ENCODE results near the gene KIF22.
"Not testable (repeated sequence)": the region's sequence is repeated elsewhere in the genome, so short reads cannot be mapped to it uniquely, and the experiment has no call there.

KIF22 gene
- 77.1 to 139 (median 80.7) reads per million in 3 experiments for total RNA-seq

- peak; percentile 100 for DNase-seq
Observed at GRCh38 chr16:29790183-29790948, at the start of gene KIF22. KIF22 (plus strand) TSS chr16:29790751; CDS start chr16:29790760, 9 bp downstream.

GRCh38 chr16:29742683-29743275 lies 47.8 kb upstream of the KIF22 start:
- no peak for DNase-seq

- no peak for DNase-seq
Observed at GRCh38 chr16:29743475-29743826, 47.1 kb upstream of the KIF22 start.

GRCh38 chr16:29743827-29744531 lies 46.6 kb upstream of the KIF22 start:
- DNase-seq: peak; percentile 55

- DNase-seq: no peak
Observed at GRCh38 chr16:29744541-29745101, 45.9 kb upstream of the KIF22 start.

- DNase-seq: peak; percentile 62
Observed at GRCh38 chr16:29745121-29745852, 45.3 kb upstream of the KIF22 start.

GRCh38 chr16:29745853-29746345 lies 44.7 kb upstream of the KIF22 start, which contains the start of gene C16orf54:
C16orf54 (minus strand) TSS chr16:29745990; CDS start chr16:29744951, 1,039 bp downstream.
- peak; percentile 99 for DNase-seq

GRCh38 chr16:29746518-29746917 lies 44.0 kb upstream of the KIF22 start:
- DNase-seq: not testable (repeated sequence)

- no peak for DNase-seq
Observed at GRCh38 chr16:29747947-29748759, 42.4 kb upstream of the KIF22 start.

GRCh38 chr16:29748760-29749149 lies 41.8 kb upstream of the KIF22 start:
- not testable (repeated sequence) for DNase-seq

- DNase-seq: no peak
Observed at GRCh38 chr16:29753516-29753915, 37.0 kb upstream of the KIF22 start.

GRCh38 chr16:29756654-29757053 lies 33.9 kb upstream of the KIF22 start:
- no peak for DNase-seq

- not testable (repeated sequence) for DNase-seq
Observed at GRCh38 chr16:29757086-29757485, 33.5 kb upstream of the KIF22 start.

GRCh38 chr16:29757950-29758466 lies 32.5 kb upstream of the KIF22 start:
- DNase-seq: no peak

GRCh38 chr16:29760567-29761279 lies 29.8 kb upstream of the KIF22 start:
- DNase-seq: no peak

- DNase-seq: not testable (repeated sequence)
Observed at GRCh38 chr16:29761280-29761651, 29.3 kb upstream of the KIF22 start.

GRCh38 chr16:29761882-29762281 lies 28.7 kb upstream of the KIF22 start:
- no peak for DNase-seq

- DNase-seq: no peak
Observed at GRCh38 chr16:29763326-29763725, 27.2 kb upstream of the KIF22 start.

- DNase-seq: no peak
Observed at GRCh38 chr16:29765167-29766032, 25.2 kb upstream of the KIF22 start.

GRCh38 chr16:29766571-29766970 lies 24.0 kb upstream of the KIF22 start:
- no peak for DNase-seq
